ENCODE results near the gene DRAM2.
A peak's percentile ranks its signal among the peaks of the same experiment; 100 is the strongest.
"Not testable (repeated sequence)": the region's sequence is repeated elsewhere in the genome, so short reads cannot be mapped to it uniquely, and the experiment has no call there.

DRAM2 gene

GRCh38 chr1:111141245-111142220, 1.6 kb upstream of the DRAM2 start:
- DNase-seq = no peak

DNA sequence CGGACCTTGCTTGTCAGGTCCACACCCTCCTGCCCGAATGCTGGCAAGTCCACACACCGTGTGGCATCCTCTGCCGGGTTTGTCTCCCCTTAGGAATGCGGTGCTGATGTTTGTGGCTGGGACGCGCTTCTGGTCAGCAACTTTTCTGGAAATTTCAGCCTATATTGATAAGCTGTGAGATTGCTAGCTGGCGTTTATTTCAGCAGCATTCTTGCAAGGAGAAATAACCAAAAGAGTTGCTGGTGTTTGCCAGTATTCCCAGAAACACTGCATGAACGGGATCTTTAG, 731 bp upstream of the DRAM2 start:
- DNase-seq = no peak

GRCh38 chr1:111139324-111139955, 453 bp downstream of the DRAM2 start:
- DNase-seq = peak; percentile 60

GRCh38 chr1:111133866-111134265, 6.0 kb downstream of the DRAM2 start:
- no peak for DNase-seq

DNA sequence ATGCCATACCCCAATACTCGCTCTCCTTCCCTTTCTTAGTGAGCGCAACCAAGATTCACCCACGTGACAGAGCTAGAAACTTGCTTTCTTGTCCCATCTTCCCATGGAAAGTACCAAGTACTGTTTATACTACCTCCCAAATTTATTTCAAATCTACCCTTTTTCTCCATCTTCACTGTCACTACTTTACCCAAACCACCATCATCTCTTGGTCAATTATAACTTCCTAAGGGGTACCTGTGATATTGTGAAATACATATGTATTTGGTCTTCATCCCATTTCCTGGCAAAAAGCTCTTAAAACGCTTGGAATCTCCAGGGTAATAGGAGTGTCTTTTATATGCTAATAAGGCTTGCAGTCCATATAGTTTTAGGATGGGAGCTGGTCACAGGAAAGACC, 8.2 kb downstream of the DRAM2 start:
- DNase-seq = no peak

DNA sequence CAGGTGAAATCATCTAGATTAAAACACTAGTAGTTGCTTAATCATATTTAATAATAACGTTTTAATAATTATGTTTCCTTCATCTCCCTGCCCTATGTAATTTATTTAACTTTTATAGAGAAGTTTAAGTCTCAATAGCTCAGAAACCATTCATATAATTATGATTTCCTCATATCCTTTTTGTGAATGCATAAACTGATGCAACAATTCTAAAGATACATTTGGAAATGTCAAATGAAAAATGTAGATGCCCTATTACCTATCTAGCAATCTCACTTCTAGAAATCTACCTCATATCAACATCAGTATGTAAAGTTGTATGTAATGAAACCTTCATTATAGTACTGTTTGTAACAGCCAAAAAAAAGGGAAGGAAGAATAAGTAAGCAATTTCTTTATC, 10.5 kb downstream of the DRAM2 start:
- DNase-seq = no peak

- no peak for DNase-seq
Measured at GRCh38 chr1:111127923-111128643, 11.8 kb downstream of the DRAM2 start.

- DNase-seq = no peak
Measured at GRCh38 chr1:111126354-111126753, 13.5 kb downstream of the DRAM2 start.

DNA sequence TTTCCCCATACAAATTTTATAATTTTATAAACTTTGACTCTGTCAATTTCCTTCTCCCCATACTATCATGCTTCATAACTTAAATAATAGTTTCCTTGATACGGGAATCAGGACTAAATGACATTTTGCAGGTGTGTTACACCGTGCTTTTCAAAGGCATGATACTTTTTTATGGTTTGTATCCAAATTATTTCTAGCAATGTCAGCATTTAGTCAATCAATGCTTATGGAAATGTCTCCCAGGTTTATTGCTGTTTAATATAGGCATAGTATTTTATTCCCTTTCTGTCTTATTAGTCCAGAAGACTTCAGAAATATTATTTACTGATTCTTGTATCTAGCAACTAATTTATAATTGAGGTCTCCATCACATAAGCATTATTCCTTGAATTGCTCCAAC, 23.4 kb downstream of the DRAM2 start:
- DNase-seq = no peak

DNA sequence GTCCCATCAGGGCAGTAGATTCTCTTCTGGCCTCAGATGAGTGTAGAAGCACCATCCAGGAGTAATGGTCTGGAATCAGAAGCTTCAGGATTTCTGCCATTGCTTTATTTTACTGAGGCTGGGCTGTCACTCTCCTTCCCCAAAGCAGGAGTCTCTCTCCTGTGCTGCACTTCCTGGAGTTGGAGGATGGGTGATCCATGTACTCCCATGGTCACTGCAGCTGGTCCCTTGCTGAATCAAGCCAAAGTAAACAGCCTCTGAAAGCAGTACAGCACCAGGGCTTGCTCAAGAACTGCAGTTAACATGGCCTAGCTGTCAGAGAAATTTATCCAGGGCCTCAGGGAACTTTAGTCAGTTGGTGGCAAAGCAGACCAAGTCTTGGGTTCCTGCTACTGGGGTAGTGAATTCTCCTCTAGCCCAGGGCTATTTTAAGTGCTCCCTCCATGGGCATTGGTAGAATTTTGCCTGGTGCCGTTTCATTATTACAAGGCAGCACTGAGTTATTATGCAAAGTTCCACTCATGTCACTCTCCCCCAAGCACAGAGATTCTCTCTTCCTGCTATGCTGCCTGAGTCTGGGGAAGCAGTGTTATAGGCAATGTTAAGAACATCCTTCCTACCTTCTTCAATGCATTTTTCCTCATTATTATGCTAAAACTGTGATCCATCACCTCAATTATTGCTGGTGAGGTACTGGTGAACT, 29.5 kb downstream of the DRAM2 start:
- DNase-seq = no peak

DNA sequence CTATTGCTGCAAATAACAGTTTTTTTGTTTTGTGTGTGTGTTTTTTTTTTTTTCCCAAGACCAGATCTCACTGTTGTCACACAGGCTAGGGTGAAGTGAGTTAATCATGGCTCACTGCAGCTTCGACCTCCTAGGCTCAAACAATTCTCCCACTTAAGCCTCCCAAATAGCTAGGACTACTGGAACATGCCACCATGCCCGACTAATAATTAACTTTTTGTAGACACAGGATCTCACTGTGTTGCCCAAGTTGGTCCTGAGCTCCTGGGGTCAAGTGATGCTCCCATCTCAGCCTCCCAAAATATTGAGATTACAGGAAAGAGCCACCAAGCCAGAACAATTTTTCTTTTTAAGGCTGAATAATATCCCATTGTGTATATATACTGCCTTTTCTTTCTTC, 34.9 kb downstream of the DRAM2 start:
- DNase-seq = no peak

GRCh38 chr1:111101854-111102642, 37.8 kb downstream of the DRAM2 start:
- no peak for DNase-seq

DNA sequence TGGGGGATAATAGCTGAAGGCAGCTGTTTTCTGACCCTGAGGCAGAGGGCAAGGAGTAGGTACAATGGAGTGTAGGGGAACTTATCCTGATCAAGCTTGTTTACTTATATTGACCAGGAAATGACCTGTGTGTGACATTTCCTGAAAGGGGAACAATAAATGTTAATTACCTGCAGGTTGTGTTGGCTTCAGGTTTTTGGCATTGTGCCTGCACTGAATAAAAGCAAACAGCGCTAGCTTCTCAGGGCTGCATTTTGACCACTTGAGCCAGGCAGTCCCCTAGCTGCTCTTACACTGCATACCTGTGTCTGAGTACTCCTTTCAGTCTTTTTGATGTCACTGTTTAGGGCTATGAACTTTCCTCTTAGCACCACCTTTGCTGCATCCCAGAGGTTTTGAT, 40.6 kb downstream of the DRAM2 start:
- DNase-seq = no peak

- DNase-seq = no peak
Measured at GRCh38 chr1:111097356-111098099, 42.4 kb downstream of the DRAM2 start.

- not testable (repeated sequence) for DNase-seq
Measured at GRCh38 chr1:111095421-111095820, 44.5 kb downstream of the DRAM2 start.

- no peak for DNase-seq
Measured at GRCh38 chr1:111089638-111090037, 50.3 kb downstream of the DRAM2 start.

DNA sequence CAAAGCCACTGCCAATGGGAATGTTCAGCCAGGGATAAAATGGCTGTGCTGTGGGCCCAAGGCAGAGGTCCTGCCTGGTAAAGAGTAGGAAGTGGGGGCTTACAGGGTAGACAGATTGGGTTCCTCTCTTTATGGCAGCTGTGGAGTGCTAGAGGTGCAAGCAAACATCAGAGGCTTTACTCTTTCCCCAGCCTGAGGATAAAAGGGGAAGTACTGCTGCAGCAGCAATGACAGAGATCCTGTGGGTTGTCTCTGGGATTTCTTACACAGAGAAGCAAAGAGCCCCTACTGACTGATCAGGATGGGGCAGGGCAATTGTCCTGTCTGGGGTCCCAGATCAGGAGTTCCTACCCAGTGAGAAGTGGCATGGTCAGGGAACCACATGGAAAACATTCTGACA, 54.2 kb downstream of the DRAM2 start:
- no peak for DNase-seq

DNA sequence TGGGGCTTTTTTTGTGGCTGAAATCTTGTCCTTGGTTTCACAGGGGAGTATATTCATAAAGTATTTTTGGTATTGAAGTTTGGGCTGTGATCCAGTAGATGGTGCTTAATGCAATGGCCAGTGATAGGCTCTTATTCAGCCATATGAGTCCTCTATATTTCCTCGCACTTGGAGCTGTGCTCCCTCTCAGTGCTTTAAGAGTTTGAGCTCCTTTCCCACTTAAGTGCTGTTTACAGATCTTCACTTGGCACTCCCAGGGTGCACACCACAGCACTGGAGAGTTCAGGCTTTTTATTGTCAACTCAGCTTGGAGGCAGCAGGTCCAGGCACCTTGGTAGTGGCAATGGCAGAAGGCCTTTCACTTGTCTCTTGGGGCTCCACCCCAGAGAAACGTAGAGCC, 54.9 kb downstream of the DRAM2 start:
- DNase-seq = no peak

GRCh38 chr1:111082421-111083203, 57.3 kb downstream of the DRAM2 start:
- DNase-seq = no peak

- not testable (repeated sequence) for DNase-seq
Measured at GRCh38 chr1:111079329-111079728, 60.6 kb downstream of the DRAM2 start.

DNA sequence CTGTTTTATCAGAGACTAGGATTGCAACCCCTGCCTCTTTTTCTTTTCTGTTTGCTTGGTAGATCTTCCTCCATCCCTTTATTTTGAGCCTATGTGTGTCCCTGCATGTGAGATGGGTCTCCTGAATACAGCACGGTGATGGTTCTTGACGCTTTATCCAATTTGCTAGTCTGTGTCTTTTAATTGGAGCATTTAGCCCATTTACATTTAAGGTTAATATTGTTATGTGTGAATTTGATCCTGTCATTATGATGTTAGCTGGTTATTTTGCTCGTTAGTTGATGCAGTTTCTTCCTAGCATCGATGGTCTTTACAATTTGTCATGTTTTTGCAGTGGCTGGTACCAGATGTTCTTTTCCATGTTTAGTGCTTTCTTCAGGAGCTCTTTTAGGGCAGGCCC, 62.6 kb downstream of the DRAM2 start:
- not testable (repeated sequence) for DNase-seq

Measured in activated CD8-positive, alpha-beta memory T cell treated with anti-CD3 and anti-CD28 coated beads, Interleukin-2, amount 50 U/mL, for 4 hours (primary cell).